ENCODE data around the gene SNX13.

DNA sequence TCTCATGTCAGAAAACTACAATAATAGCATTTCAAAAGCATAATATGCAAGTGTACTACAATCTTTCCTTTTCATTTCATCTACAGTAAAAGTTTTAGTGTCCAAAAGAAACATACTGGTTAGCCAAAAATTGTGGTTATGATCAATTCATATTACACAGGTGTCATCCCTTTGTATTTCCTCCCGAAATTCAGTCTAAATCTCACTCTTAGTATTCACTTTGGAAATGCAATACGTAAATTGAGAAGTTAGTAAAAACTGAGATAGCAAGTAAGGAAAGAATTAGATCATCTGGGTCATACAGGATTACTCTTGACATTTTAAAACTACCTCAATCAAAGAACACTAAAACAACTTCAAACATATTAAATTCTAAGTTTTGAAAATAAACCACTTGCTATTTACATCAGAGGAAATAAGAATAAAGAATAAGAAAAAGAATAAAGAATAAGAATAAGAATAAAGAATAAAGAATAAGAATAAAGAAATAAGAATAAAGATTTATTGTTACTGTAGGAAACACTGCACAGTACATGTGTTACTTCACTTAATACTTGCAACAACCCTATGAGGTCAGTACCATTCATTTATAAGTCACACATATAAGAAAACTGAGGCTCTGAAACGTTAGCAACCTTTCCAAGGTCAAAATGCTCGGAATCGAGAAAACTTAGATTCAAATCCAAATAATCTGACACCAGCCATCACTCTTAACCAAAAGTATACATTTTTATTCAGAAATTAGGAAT, 10.5 kb downstream of the SNX13 start:
- TF ChIP-seq, protein P1, sequence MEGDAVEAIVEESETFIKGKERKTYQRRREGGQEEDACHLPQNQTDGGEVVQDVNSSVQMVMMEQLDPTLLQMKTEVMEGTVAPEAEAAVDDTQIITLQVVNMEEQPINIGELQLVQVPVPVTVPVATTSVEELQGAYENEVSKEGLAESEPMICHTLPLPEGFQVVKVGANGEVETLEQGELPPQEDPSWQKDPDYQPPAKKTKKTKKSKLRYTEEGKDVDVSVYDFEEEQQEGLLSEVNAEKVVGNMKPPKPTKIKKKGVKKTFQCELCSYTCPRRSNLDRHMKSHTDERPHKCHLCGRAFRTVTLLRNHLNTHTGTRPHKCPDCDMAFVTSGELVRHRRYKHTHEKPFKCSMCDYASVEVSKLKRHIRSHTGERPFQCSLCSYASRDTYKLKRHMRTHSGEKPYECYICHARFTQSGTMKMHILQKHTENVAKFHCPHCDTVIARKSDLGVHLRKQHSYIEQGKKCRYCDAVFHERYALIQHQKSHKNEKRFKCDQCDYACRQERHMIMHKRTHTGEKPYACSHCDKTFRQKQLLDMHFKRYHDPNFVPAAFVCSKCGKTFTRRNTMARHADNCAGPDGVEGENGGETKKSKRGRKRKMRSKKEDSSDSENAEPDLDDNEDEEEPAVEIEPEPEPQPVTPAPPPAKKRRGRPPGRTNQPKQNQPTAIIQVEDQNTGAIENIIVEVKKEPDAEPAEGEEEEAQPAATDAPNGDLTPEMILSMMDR (IDR thresholded peaks at IDR 0.05 in 4 of 5, conservative IDR thresholded peaks at IDR 0.05 in 1 of 5): no peak
- no peak for TF ChIP-seq POLR2A (IDR thresholded peaks at IDR 0.05)
